Tibial nerve (tissue), 4 donors: Measurements from ENCODE around the gene EPS8L3. TPM values are rescaled to one million over a fixed set of nuclear protein-coding genes. Genes with fewer than 3 reads are reported as not detected.

Experiments used
- DNase-seq, 2 donors: peaks; one replicate each; pipeline ENCODE4 v3.0.0-alpha.2; 2019; ENCODE audit warnings: low spot score in 2 of 2
- H3K27ac ChIP-seq, 4 donors: fragments of 200-600 bp; sonication (generic) in 3 of 4; one replicate each; pipeline ENCODE4 v1.5.1; 2017 to 2019; ENCODE audit warnings: mild to moderate bottlenecking in 1 of 4
- H3K27me3 ChIP-seq, 2 donors: fragments of 200-600 bp; sonication (generic) in 1 of 2; one replicate each; pipeline versions ENCODE4 v1.5.1 to v1.6.0; 2017 to 2019
- H3K36me3 ChIP-seq, 3 donors: fragments of 200-600 bp; sonication (generic); one replicate each; pipeline ENCODE4 v1.5.1; 2018 to 2019
- H3K4me1 ChIP-seq, 4 donors: fragments of 200-600 bp; sonication (generic) in 3 of 4; one replicate each; pipeline ENCODE4 v1.5.1; 2017 to 2019
- H3K4me3 ChIP-seq, 4 donors: fragments of 200-600 bp; sonication (generic) in 3 of 4; one replicate each; pipeline ENCODE4 v1.5.1; 2017 to 2019; ENCODE audit warnings: mild to moderate bottlenecking in 1 of 4, moderate library complexity in 1 of 4
- H3K9me3 ChIP-seq, 4 donors: fragments of 200-600 bp; sonication (generic) in 3 of 4; one replicate each; pipeline ENCODE4 v1.5.1; 2017 to 2019
- CTCF ChIP-seq, 5 experiments: fragments of 200-600 bp in 3 of 5; fragments of 450-650 bp in 2 of 5; sonication (generic) in 3 of 5; IDR thresholded peaks; one replicate each; pipeline ENCODE4 v1.5.1; 2016 to 2019; ENCODE audit warnings: antibody characterized with exemption in 5 of 5, mild to moderate bottlenecking in 3 of 5, moderate library complexity in 2 of 5
- EP300 ChIP-seq, 2 donors: sonication (generic); formaldehyde crosslinking; IDR thresholded peaks; one replicate each; pipeline ENCODE4 v1.6.1; 2017; ENCODE audit warnings: antibody characterized with exemption in 2 of 2, mild to moderate bottlenecking in 1 of 2
- POLR2A ChIP-seq, 2 donors: fragments of 450-650 bp; IDR thresholded peaks; one replicate each; pipeline ENCODE4 v1.6.1; 2017; ENCODE audit warnings: antibody characterized with exemption in 2 of 2, mild to moderate bottlenecking in 2 of 2, moderate library complexity in 2 of 2
- WGBS, 2 donors: methylation state at CpG; one replicate each; pipeline ENCODE4 v1.1.5; 2018; 5-methylcytosine and 5-hydroxymethylcytosine counted together
- total RNA-seq, 4 donors: library from RNA; depleted of rRNA; stranded (reverse); fragments of >200 nt; gene quantifications; one replicate each; pipeline ENCODE4 v1.1.0, GENCODE V29; 2016

EPS8L3 gene
- total RNA-seq, 4 donors from 2014 or later: not detected

DNA sequence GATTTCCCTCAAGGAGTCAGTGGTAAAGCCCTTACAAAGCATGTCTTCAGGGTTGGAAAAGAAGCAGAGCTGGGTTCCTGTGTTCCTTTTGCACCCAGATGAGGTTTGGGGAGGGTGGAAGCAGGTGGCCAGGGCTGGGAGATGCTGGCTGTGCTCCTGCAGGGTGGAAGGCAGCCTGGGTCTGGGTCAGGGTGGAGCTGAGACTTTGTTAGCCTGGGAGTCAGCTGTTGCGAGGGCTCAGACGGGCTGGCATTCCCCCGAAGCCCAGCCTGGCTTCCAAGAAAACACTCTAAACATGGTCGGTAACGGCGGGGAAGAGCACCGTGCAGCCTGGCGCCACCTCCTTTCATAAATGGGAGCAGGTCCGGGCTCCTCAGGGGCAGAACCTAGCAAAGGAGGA is 43.7 kb upstream of the EPS8L3 start:
- H3K36me3 ChIP-seq: no peaks in the 10 kb centered on the region
- TF ChIP-seq EP300 (IDR thresholded peaks at IDR 0.05) (no peak), CTCF (IDR thresholded peaks at IDR 0.05) (no peak)
- H3K9me3 ChIP-seq: no peaks in the 10 kb centered on the region
- H3K4me3 ChIP-seq: no peak overlapping the region
- H3K27me3 ChIP-seq: no peaks in the 10 kb centered on the region
- H3K4me1 ChIP-seq: peaks cover 0 to 36% (median 14%) of the 10 kb centered on the region in 4 donors
- 63 to 86% methylated on average over 3 to 9 of the region's 9 CpGs for WGBS, 2 donors
- DNase-seq: no peak
- H3K27ac ChIP-seq: no peak overlapping the region

- H3K4me3 ChIP-seq: no peak overlapping the region
- peaks cover 0 to 40% (median 19%) of the 10 kb centered on the region in 4 donors for H3K4me1 ChIP-seq
- H3K27ac ChIP-seq: no peak overlapping the region
- H3K36me3 ChIP-seq: no peaks in the 10 kb centered on the region
- 67 to 82% methylated on average over 5 to 6 of the region's 6 CpGs for WGBS, 2 donors
- no peak for TF ChIP-seq EP300 (IDR thresholded peaks at IDR 0.05)
- TF ChIP-seq CTCF (IDR thresholded peaks at IDR 0.05): no peak
- no peak for TF ChIP-seq POLR2A (IDR thresholded peaks at IDR 0.05)
- no peak for DNase-seq
- no peaks in the 10 kb centered on the region for H3K27me3 ChIP-seq
- H3K9me3 ChIP-seq: no peaks in the 10 kb centered on the region
These were observed 43.1 kb upstream of the EPS8L3 start for GRCh38 chr1:109806733-109807400.

- H3K36me3 ChIP-seq: no peaks in the 10 kb centered on the region
- H3K27me3 ChIP-seq: no peaks in the 10 kb centered on the region
- WGBS, 2 donors: 78 to 80% methylated on average over 8 of the region's 8 CpGs
- H3K4me1 ChIP-seq: peaks cover 0 to 42% (median 19%) of the 10 kb centered on the region in 4 donors
- no peaks in the 10 kb centered on the region for H3K9me3 ChIP-seq
- TF ChIP-seq POLR2A (IDR thresholded peaks at IDR 0.05): no peak
- TF ChIP-seq CTCF (IDR thresholded peaks at IDR 0.05): no peak
- peak in 1 of 2 donors; percentile 21 for TF ChIP-seq EP300 (IDR thresholded peaks at IDR 0.05)
- no peak overlapping the region for H3K4me3 ChIP-seq
- H3K27ac ChIP-seq: no peak overlapping the region
- DNase-seq: no peak
These were observed 41.9 kb upstream of the EPS8L3 start for GRCh38 chr1:109805486-109806165.

GRCh38 chr1:109804660-109805059 is 40.9 kb upstream of the EPS8L3 start:
- no peaks in the 10 kb centered on the region for H3K27me3 ChIP-seq
- WGBS, 2 donors: 83 to 87% methylated on average over 4 of the region's 4 CpGs
- no peaks in the 10 kb centered on the region for H3K36me3 ChIP-seq
- H3K4me3 ChIP-seq: no peak overlapping the region
- no peaks in the 10 kb centered on the region for H3K9me3 ChIP-seq
- H3K4me1 ChIP-seq: peaks cover 0 to 44% (median 19%) of the 10 kb centered on the region in 4 donors
- no peak for DNase-seq
- no peak for TF ChIP-seq CTCF (IDR thresholded peaks at IDR 0.05)
- no peak for TF ChIP-seq POLR2A (IDR thresholded peaks at IDR 0.05)
- no peak for TF ChIP-seq EP300 (IDR thresholded peaks at IDR 0.05)
- H3K27ac ChIP-seq: no peak overlapping the region

- H3K9me3 ChIP-seq: no peaks in the 10 kb centered on the region
- TF ChIP-seq CTCF (IDR thresholded peaks at IDR 0.05) (no peak), POLR2A (IDR thresholded peaks at IDR 0.05) (no peak), EP300 (IDR thresholded peaks at IDR 0.05) (no peak)
- no peaks in the 10 kb centered on the region for H3K27me3 ChIP-seq
- peaks cover 0 to 51% (median 19%) of the 10 kb centered on the region in 4 donors for H3K4me1 ChIP-seq
- H3K27ac ChIP-seq: no peak overlapping the region
- no peak for DNase-seq
- H3K36me3 ChIP-seq: no peaks in the 10 kb centered on the region
- 84 to 86% methylated on average over 10 of the region's 10 CpGs for WGBS, 2 donors
- no peak overlapping the region for H3K4me3 ChIP-seq
These were observed 40.2 kb upstream of the EPS8L3 start for GRCh38 chr1:109803901-109804331.
